ACHN (cell line): ENCODE data around the gene GK.

Experiments used
- DNase-seq: peaks from one replicate; pipeline ENCODE4 v3.0.0-alpha.2; 2015
- in situ Hi-C: cut with HindIII; loops from 2 replicates; pipeline ENCODE4 v1.10.0; 2017; ENCODE audit warnings: low sequenced_read_pairs, low pct_ligation_motif_present, low pct_unique_long_range_greater_than_20kb

GK gene

DNA sequence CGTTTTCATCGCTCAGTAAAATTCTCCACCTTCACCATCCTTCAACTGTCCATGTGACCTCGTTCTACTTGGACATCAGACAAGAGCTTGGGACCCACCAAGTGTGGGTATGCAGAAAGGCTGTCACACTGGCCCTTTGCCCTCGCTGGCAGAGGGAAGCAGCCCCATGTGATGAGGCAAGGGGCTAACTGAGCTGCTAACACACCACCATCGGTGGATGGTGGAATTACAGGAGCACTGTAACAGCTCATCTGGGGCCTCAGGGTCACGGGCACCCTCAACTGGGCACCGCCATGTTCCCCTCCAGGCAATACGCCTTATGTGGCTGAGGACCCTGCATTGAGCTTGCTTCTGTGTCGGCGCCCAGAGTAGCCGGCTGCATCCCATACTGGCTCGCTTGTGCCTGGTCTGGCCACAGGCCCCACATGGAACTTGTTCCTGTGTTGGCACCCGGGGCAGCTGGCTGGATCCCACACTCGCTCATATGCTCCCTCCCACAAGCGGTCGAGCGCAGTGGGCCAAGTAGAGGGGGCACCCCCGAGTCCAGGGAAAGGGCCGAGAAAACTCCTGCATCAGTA, 126.3 kb downstream of the GK start:
- DNase-seq: no peak
- in situ Hi-C loops: no loop called here
